ENCODE data around the gene CDH4.

- TF ChIP-seq, protein P1, sequence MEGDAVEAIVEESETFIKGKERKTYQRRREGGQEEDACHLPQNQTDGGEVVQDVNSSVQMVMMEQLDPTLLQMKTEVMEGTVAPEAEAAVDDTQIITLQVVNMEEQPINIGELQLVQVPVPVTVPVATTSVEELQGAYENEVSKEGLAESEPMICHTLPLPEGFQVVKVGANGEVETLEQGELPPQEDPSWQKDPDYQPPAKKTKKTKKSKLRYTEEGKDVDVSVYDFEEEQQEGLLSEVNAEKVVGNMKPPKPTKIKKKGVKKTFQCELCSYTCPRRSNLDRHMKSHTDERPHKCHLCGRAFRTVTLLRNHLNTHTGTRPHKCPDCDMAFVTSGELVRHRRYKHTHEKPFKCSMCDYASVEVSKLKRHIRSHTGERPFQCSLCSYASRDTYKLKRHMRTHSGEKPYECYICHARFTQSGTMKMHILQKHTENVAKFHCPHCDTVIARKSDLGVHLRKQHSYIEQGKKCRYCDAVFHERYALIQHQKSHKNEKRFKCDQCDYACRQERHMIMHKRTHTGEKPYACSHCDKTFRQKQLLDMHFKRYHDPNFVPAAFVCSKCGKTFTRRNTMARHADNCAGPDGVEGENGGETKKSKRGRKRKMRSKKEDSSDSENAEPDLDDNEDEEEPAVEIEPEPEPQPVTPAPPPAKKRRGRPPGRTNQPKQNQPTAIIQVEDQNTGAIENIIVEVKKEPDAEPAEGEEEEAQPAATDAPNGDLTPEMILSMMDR (IDR thresholded peaks at IDR 0.05), result no peak
- no peak for TF ChIP-seq POLR2A (IDR thresholded peaks at IDR 0.05)
Observed at GRCh38 chr20:61522498-61523090, 270.5 kb downstream of the CDH4 start.
